Esophagus muscularis mucosa (tissue), 4 donors: ENCODE data around the gene FANCD2OS. TPM values are rescaled to one million over a fixed set of nuclear protein-coding genes. Genes with fewer than 3 reads are reported as not detected.
"Not testable (repeated sequence)": the region's sequence is repeated elsewhere in the genome, so short reads cannot be mapped to it uniquely, and the experiment has no call there.

Experiments
- DNase-seq: peaks from one replicate; pipeline ENCODE4 v3.0.0-alpha.2; 2017; ENCODE audit errors: extremely low spot score
- H3K27ac ChIP-seq, 4 donors: fragments of 200-600 bp; sonication (generic); replicated peaks in 1 of 4; 1 replicate in 3 of 4; 2 replicates in 1 of 4; pipeline ENCODE4 v1.5.1; 2016 to 2019; ENCODE audit warnings: mild to moderate bottlenecking in 1 of 4
- H3K27me3 ChIP-seq, 4 donors: fragments of 200-600 bp; sonication (generic); one replicate each; pipeline versions ENCODE4 v1.5.1 to v1.6.0; 2016 to 2019
- H3K36me3 ChIP-seq, 4 donors: fragments of 200-600 bp; sonication (generic); one replicate each; pipeline ENCODE4 v1.5.1; 2016 to 2019
- H3K4me1 ChIP-seq, 4 donors: fragments of 200-600 bp; sonication (generic); one replicate each; pipeline ENCODE4 v1.5.1; 2016 to 2019
- H3K4me3 ChIP-seq, 4 donors: fragments of 200-600 bp; sonication (generic); 1 replicate in 2 of 4; 2 replicates in 2 of 4; pipeline ENCODE4 v1.5.1; 2016 to 2019; ENCODE audit warnings: mild to moderate bottlenecking in 4 of 4, moderate library complexity in 1 of 4
- H3K9me3 ChIP-seq, 4 donors: fragments of 200-600 bp; sonication (generic); 1 replicate in 3 of 4; 2 replicates in 1 of 4; pipeline ENCODE4 v1.5.1; 2016 to 2019
- EP300 ChIP-seq: sonication (generic); formaldehyde crosslinking; IDR thresholded peaks from one replicate; pipeline ENCODE4 v1.6.1; 2017; ENCODE audit warnings: antibody characterized with exemption
- POLR2A ChIP-seq: fragments of 450-650 bp; IDR thresholded peaks from one replicate; pipeline ENCODE4 v1.6.1; 2017; ENCODE audit warnings: antibody characterized with exemption, moderate library complexity, mild to moderate bottlenecking, low read depth
- POLR2AphosphoS5 ChIP-seq, 2 donors: sonication (generic); formaldehyde crosslinking; IDR thresholded peaks; one replicate each; pipeline ENCODE4 v1.6.1; 2017; ENCODE audit warnings: antibody characterized with exemption in 2 of 2
- WGBS: methylation state at CpG from one replicate; pipeline ENCODE4 v1.1.5; 2018; 5-methylcytosine and 5-hydroxymethylcytosine counted together
- intact Hi-C: fragments of 100-400 bp; cut with DNase I; formaldehyde crosslinking; loops from one replicate; pipeline ENCODE4 v1.15.1; 2023
- total RNA-seq, 4 donors: library from RNA; depleted of rRNA; stranded (reverse); fragments of >200 nt; gene quantifications; one replicate each; pipeline versions ENCODE4 v1.1.0 to v1.2.1, GENCODE V29; 2016
- TF ChIP-seq, protein P1 (sequence below), 3 experiments: fragments of 200-600 bp in 2 of 3; fragments of 450-650 bp in 1 of 3; sonication (generic) in 2 of 3; IDR thresholded peaks; one replicate each; pipeline ENCODE4 v1.5.1; 2017 to 2019; ENCODE audit warnings: antibody characterized with exemption in 3 of 3, mild to moderate bottlenecking in 2 of 3, moderate library complexity in 1 of 3

The FANCD2OS gene
- total RNA-seq, 4 donors from 2014 or later: not detected

DNA sequence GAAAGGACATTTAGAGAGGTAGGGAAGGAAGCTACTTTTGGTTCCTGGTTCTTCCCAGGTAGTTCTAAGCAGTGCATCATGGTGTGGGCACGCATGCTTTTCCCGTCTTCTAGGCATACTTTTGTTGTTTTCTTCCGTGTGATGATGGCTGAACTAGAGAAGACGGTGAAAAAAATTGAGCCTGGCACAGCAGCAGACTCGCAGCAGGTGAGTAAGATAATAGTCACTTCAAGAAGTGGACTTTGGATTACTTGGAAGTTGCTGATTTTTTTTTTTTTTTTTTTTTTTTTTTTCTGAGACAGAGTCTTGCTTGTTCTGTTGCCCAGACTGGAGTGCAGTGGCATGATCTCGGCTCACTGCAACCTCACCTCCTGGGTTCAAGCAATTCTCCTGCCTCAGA lies 17.9 kb downstream of the FANCD2OS start:
- DNase-seq: no peak
- TF ChIP-seq POLR2A: no peak
- no peak for TF ChIP-seq EP300
- TF ChIP-seq, protein P1, sequence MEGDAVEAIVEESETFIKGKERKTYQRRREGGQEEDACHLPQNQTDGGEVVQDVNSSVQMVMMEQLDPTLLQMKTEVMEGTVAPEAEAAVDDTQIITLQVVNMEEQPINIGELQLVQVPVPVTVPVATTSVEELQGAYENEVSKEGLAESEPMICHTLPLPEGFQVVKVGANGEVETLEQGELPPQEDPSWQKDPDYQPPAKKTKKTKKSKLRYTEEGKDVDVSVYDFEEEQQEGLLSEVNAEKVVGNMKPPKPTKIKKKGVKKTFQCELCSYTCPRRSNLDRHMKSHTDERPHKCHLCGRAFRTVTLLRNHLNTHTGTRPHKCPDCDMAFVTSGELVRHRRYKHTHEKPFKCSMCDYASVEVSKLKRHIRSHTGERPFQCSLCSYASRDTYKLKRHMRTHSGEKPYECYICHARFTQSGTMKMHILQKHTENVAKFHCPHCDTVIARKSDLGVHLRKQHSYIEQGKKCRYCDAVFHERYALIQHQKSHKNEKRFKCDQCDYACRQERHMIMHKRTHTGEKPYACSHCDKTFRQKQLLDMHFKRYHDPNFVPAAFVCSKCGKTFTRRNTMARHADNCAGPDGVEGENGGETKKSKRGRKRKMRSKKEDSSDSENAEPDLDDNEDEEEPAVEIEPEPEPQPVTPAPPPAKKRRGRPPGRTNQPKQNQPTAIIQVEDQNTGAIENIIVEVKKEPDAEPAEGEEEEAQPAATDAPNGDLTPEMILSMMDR (IDR thresholded peaks at IDR 0.05): no peak
- TF ChIP-seq POLR2AphosphoS5 (IDR thresholded peaks at IDR 0.05): no peak
- Histone ChIP-seq H3K4me3 (no peak overlapping the region), H3K4me1 (no peaks in the 10 kb centered on the region), H3K27me3 (no peaks in the 10 kb centered on the region), H3K9me3 (no peaks in the 10 kb centered on the region), H3K36me3 (no peaks in the 10 kb centered on the region), H3K27ac (no peak overlapping the region)
- WGBS: 95% methylated on average over 6 of the region's 6 CpGs
- intact Hi-C loops: no loop called here

DNA sequence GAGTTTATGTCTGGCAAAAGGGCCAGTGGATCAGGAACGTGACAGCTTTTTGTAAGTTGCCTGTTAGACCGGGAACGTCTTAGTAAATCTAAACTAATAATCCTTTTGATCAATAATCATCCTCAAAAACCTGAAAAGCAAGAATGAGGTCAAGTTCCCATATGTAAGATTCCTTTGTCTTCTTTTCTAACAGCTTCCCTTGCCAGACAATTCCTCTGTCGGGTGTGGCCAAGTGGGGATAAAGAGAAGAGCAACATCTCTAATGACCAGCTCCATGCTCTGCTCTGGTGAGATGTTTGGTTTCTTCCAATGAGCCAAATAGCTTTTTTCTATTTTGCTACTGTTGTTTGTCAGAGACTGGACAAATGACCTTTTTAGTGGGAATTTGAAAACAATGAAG lies 19.8 kb downstream of the FANCD2OS start:
- no peaks in the 10 kb centered on the region for H3K4me1 ChIP-seq
- no peak overlapping the region for H3K27ac ChIP-seq
- no peaks in the 10 kb centered on the region for H3K36me3 ChIP-seq
- DNase-seq: no peak
- no peak overlapping the region for H3K4me3 ChIP-seq
- intact Hi-C loops: no loop called here
- no peaks in the 10 kb centered on the region for H3K27me3 ChIP-seq
- H3K9me3 ChIP-seq: no peaks in the 10 kb centered on the region
- 86% methylated on average over 4 of the region's 4 CpGs for WGBS
- TF ChIP-seq, protein P1 (IDR thresholded peaks at IDR 0.05): no peak
- TF ChIP-seq POLR2A (no peak), POLR2AphosphoS5 (IDR thresholded peaks at IDR 0.05) (no peak), EP300 (no peak)

DNA sequence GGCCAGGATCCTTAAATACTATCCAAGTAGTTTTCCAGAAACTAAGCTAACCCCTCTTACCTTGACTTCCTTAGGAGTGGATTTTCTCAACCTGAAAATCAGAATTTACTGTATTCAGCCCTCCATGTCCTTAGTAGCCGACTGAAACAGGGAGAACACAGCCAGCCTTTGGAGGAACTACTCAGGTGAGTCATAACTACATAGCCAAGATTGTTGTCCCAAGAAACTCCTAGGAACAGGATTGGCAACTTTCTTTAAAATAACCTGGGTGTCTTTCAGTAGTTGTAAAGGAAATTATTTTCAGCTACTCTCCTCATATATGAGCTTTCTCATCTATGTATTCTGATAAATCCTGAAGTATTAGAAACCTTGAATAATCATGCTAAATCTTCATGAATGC lies 22.3 kb downstream of the FANCD2OS start:
- H3K4me3 ChIP-seq: no peak overlapping the region
- intact Hi-C loops: no loop called here
- no peaks in the 10 kb centered on the region for H3K27me3 ChIP-seq
- H3K36me3 ChIP-seq: no peaks in the 10 kb centered on the region
- no peak for TF ChIP-seq EP300
- TF ChIP-seq POLR2A: no peak
- TF ChIP-seq, protein P1 (IDR thresholded peaks at IDR 0.05): no peak
- no peak for TF ChIP-seq POLR2AphosphoS5 (IDR thresholded peaks at IDR 0.05)
- no peaks in the 10 kb centered on the region for H3K9me3 ChIP-seq
- 89% methylated on average over 1 of the region's 1 CpG for WGBS
- no peak overlapping the region for H3K27ac ChIP-seq
- no peak for DNase-seq
- no peaks in the 10 kb centered on the region for H3K4me1 ChIP-seq

DNA sequence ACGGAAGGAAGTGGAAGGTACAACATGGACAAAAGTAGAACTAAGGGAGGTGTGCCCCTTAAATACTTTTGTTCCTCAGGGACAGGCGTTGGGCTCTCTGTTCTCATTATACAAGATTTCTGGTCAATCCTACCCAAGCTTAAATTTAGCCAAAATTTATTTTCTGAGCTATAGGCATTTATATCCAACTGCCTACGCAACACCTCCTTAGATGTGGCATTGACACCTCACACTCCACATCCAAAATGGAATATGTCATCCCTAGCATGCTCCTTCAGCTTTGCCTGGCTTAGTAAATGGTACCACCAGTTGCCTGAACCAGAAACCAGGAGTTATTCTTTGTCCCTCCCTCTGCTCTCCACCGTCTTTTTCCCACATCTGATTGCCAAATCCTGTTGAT lies 26.2 kb downstream of the FANCD2OS start:
- intact Hi-C loops: no loop called here
- H3K27ac ChIP-seq: no peak overlapping the region
- no peaks in the 10 kb centered on the region for H3K36me3 ChIP-seq
- 94% methylated on average over 4 of the region's 4 CpGs for WGBS
- no peaks in the 10 kb centered on the region for H3K27me3 ChIP-seq
- no peak for TF ChIP-seq POLR2AphosphoS5 (IDR thresholded peaks at IDR 0.05)
- TF ChIP-seq, protein P1 (IDR thresholded peaks at IDR 0.05): no peak
- no peak for TF ChIP-seq EP300
- H3K9me3 ChIP-seq: no peaks in the 10 kb centered on the region
- no peak for DNase-seq
- H3K4me3 ChIP-seq: no peak overlapping the region
- no peaks in the 10 kb centered on the region for H3K4me1 ChIP-seq

DNA sequence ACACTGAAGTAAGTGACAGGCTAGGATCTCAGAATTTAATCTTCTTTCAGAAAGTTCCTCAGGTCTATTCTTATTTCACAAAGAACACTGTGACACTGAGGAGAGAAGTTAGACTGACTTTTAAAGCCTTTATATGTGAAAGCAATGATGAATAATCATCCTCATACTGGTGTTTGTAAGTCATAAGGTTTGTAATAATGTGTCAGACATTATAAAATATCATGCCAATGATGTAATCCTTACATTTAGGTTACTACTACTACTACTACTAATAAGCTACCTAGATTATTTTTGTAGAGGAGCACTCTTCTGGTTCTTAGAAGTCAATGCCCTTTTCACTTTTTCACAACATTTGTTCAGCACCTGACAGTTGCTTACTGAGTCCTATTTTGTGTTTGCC lies 33.4 kb downstream of the FANCD2OS start:
- H3K27me3 ChIP-seq: no peaks in the 10 kb centered on the region
- H3K4me3 ChIP-seq: no peak overlapping the region
- H3K36me3 ChIP-seq: no peaks in the 10 kb centered on the region
- DNase-seq: no peak
- no peak overlapping the region for H3K27ac ChIP-seq
- TF ChIP-seq POLR2AphosphoS5 (IDR thresholded peaks at IDR 0.05) (no peak), POLR2A (no peak), EP300 (no peak)
- TF ChIP-seq, protein P1 (IDR thresholded peaks at IDR 0.05): no peak
- H3K9me3 ChIP-seq: no peaks in the 10 kb centered on the region
- no peaks in the 10 kb centered on the region for H3K4me1 ChIP-seq
- intact Hi-C loops: no loop called here

DNA sequence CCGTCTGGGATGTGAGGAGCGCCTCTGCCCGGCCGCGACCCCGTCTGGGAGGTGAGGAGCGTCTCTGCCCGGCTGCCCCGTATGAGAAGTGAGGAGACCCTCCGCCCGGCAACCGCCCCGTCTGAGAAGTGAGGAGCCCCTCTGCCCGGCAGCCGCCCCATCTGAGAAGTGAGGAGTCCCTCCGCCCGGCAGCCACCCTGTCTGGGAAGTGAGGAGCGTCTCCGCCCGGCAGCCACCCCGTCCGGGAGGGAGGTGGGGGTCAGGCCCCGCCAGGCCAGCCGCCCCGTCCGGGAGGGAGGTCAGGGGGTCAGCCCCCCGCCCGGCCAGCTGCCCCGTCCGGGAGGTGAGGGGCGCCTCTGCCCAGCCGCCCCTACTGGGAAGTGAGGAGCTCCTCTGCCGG lies 38.0 kb downstream of the FANCD2OS start:
- H3K4me3 ChIP-seq, H3K9me3 ChIP-seq, H3K4me1 ChIP-seq, DNase-seq, H3K27me3 ChIP-seq, intact Hi-C loops, H3K36me3 ChIP-seq, H3K27ac ChIP-seq: not testable (repeated sequence)
- WGBS: 93% methylated on average over 9 of the region's 33 CpGs
